DOHH2 (cell line): ENCODE results near the gene LRRC43.

Source experiments
- CTCF ChIP-seq: fragments of 200-600 bp; sonication (generic); IDR thresholded peaks from one replicate; pipeline ENCODE4 v1.5.1; 2014; ENCODE audit warnings: antibody characterized with exemption, mild to moderate bottlenecking, low read depth, low read length; ENCODE audit not compliant: poor library complexity, severe bottlenecking
- EZH2phosphoT487 ChIP-seq: fragments of 200-600 bp; sonication (generic); IDR thresholded peaks from 2 replicates; pipeline ENCODE4 v1.6.1; 2017; ENCODE audit warnings: borderline replicate concordance, mild to moderate bottlenecking, antibody characterized with exemption, low read length, moderate library complexity, mixed read lengths

GRCh38 chr12:122235741-122236140, 52.8 kb downstream of the LRRC43 start:
- TF ChIP-seq CTCF (no peak), EZH2phosphoT487 (no peak)
